ENCODE results near the gene WRAP73.

GRCh38 chr1:3662080-3662671, 12.3 kb upstream of the WRAP73 start:
- TF ChIP-seq CTCF (IDR thresholded peaks at IDR 0.05) (no peak), POLR2A (IDR thresholded peaks at IDR 0.05) (no peak)
